Prostate gland (tissue), 2 donors: ENCODE measurements around the gene PHYHIPL. TPM values are rescaled to one million over a fixed set of nuclear protein-coding genes. Genes with fewer than 3 reads are reported as not detected.
A peak's percentile ranks its signal among the peaks of the same experiment; 100 is the strongest.

Experiments
- DNase-seq: peaks from one replicate; pipeline ENCODE4 v3.0.0-alpha.2; 2019; ENCODE audit warnings: low spot score
- H3K27ac ChIP-seq, 2 donors: fragments of 200-600 bp; sonication (generic); 2 replicates each; pipeline ENCODE4 v1.5.1; 2017 to 2019
- H3K27me3 ChIP-seq: fragments of 200-600 bp; sonication (generic); replicated peaks from 2 replicates; pipeline ENCODE4 v1.5.1; 2019; ENCODE audit not compliant: insufficient read depth
- H3K36me3 ChIP-seq, 2 donors: fragments of 200-600 bp; sonication (generic); 1 replicate in 1 of 2; 2 replicates in 1 of 2; pipeline versions ENCODE4 v1.5.1 to v1.8.1; 2017 to 2019
- H3K4me1 ChIP-seq: fragments of 200-600 bp; sonication (generic); replicated peaks from 2 replicates; pipeline ENCODE4 v1.5.1; 2019
- H3K4me3 ChIP-seq, 2 donors: fragments of 200-600 bp; sonication (generic); 2 replicates each; pipeline ENCODE4 v1.5.1; 2017 to 2019
- H3K9me3 ChIP-seq: fragments of 200-600 bp; sonication (generic); 2 replicates; pipeline ENCODE4 v1.5.1; 2017
- POLR2A ChIP-seq: fragments of 450-650 bp; IDR thresholded peaks from one replicate; pipeline ENCODE4 v1.6.1; 2016; ENCODE audit warnings: antibody characterized with exemption, mild to moderate bottlenecking
- POLR2AphosphoS5 ChIP-seq: sonication (generic); formaldehyde crosslinking; IDR thresholded peaks from one replicate; pipeline ENCODE4 v1.6.1; 2017; ENCODE audit warnings: antibody characterized with exemption
- WGBS: methylation state at CpG from one replicate; pipeline ENCODE4 v1.1.5; 2018; 5-methylcytosine and 5-hydroxymethylcytosine counted together
- intact Hi-C: fragments of 100-400 bp; cut with DNase I; formaldehyde crosslinking; loops from one replicate; pipeline ENCODE4 v1.14.2; 2022
- total RNA-seq, 2 donors: library from RNA; depleted of rRNA; stranded (reverse); fragments of >200 nt; gene quantifications; one replicate each; pipeline ENCODE4 v1.1.0, GENCODE V29; 2016
- TF ChIP-seq, protein P1 (sequence below), 4 experiments: fragments of 200-600 bp in 2 of 4; fragments of 450-650 bp in 2 of 4; sonication (generic) in 2 of 4; IDR thresholded peaks; 1 replicate in 3 of 4; 2 replicates in 1 of 4; pipeline ENCODE4 v1.5.1; 2016 to 2019; ENCODE audit warnings: antibody characterized with exemption in 4 of 4, mild to moderate bottlenecking in 2 of 4, moderate library complexity in 2 of 4

The PHYHIPL gene
- total RNA-seq, 2 donors from 2014 or later: 7.0 to 32.1 TPM

DNA sequence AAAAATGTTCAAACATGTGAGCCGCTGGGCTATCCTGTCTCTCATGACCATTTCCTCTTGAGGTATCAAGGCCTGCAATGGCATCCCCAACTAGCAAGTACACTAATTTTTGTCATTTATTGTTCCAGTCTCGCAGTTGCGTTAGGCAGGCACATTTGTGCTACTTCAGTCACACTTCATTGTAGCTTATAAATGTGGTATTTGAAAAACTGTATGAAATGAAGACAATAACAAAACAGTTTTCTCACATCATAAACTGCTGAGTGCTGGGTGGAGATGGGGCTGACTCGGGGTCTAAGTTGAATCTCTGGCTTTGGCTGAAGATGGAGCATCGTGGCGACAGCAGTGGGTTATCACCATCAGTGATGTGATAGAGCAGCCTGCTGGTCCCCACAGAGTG lies 93.2 kb downstream of the PHYHIPL start:
- no peak for DNase-seq
- Histone ChIP-seq H3K27ac (no peak overlapping the region), H3K27me3 (no peaks in the 10 kb centered on the region), H3K9me3 (no peaks in the 10 kb centered on the region), H3K4me1 (peaks cover 6% of the 10 kb centered on the region), H3K36me3 (peaks cover 0 to 4% of the 10 kb centered on the region in 2 donors), H3K4me3 (no peak overlapping the region)
- intact Hi-C loops: no loop called here
- TF ChIP-seq POLR2A (no peak), POLR2AphosphoS5 (no peak)
- TF ChIP-seq, protein P1, sequence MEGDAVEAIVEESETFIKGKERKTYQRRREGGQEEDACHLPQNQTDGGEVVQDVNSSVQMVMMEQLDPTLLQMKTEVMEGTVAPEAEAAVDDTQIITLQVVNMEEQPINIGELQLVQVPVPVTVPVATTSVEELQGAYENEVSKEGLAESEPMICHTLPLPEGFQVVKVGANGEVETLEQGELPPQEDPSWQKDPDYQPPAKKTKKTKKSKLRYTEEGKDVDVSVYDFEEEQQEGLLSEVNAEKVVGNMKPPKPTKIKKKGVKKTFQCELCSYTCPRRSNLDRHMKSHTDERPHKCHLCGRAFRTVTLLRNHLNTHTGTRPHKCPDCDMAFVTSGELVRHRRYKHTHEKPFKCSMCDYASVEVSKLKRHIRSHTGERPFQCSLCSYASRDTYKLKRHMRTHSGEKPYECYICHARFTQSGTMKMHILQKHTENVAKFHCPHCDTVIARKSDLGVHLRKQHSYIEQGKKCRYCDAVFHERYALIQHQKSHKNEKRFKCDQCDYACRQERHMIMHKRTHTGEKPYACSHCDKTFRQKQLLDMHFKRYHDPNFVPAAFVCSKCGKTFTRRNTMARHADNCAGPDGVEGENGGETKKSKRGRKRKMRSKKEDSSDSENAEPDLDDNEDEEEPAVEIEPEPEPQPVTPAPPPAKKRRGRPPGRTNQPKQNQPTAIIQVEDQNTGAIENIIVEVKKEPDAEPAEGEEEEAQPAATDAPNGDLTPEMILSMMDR (IDR thresholded peaks at IDR 0.05): no peak
- 87% methylated on average over 6 of the region's 6 CpGs for WGBS

DNA sequence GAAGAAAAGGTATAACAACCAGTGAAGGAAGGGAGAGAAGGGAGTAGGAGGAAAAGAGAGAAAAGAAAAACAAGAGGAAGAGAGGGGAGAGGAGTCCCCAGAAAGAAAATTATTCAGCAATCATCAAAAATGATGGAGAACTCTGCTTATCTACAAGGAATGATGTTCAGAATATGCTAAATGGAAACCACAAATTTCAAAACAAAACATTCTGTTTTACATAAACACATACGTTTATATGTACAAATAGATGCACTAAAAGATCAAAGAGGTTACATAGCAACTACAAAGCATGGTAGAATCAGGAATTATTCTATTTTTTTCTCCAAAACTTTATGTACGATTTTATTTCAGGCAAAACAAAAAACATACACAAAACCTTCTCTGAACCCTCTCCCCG lies 94.0 kb downstream of the PHYHIPL start:
- H3K4me3 ChIP-seq: no peak overlapping the region
- no peaks in the 10 kb centered on the region for H3K9me3 ChIP-seq
- 84% methylated on average over 3 of the region's 3 CpGs for WGBS
- H3K4me1 ChIP-seq: peaks cover 6% of the 10 kb centered on the region
- intact Hi-C loops: no loop called here
- no peak overlapping the region for H3K27ac ChIP-seq
- TF ChIP-seq, protein P1 (IDR thresholded peaks at IDR 0.05): no peak
- no peak for TF ChIP-seq POLR2AphosphoS5
- no peak for DNase-seq
- no peaks in the 10 kb centered on the region for H3K27me3 ChIP-seq
- peaks cover 0 to 4% of the 10 kb centered on the region in 2 donors for H3K36me3 ChIP-seq

DNA sequence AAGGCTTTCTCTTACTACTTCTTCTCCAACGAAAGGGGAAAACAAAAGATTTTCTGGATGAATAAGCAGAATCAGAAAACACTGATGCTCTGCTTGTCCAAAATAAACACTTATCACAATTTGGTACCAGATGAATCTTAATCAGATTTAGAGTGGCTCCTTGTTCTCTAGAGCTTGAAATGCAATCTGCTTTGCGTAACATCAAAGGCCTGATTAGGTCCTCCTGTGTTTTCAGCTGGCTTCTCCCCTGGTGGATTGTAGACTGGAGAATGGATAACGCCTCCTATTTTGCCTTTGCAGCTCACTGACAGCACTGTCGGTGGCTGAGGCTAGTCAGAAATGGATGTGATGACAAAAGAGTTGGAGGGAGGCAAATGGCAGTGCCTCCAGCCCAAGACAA lies 94.7 kb downstream of the PHYHIPL start:
- Histone ChIP-seq H3K36me3 (peaks cover 0 to 4% of the 10 kb centered on the region in 2 donors), H3K9me3 (no peaks in the 10 kb centered on the region), H3K27ac (no peak overlapping the region), H3K4me1 (peaks cover 6% of the 10 kb centered on the region), H3K27me3 (no peaks in the 10 kb centered on the region), H3K4me3 (no peak overlapping the region)
- no peak for DNase-seq
- TF ChIP-seq POLR2A: no peak
- TF ChIP-seq, protein P1 (IDR thresholded peaks at IDR 0.05): no peak
- TF ChIP-seq POLR2AphosphoS5: no peak
- intact Hi-C loops: no loop called here
- 49% methylated on average over 4 of the region's 4 CpGs for WGBS

DNA sequence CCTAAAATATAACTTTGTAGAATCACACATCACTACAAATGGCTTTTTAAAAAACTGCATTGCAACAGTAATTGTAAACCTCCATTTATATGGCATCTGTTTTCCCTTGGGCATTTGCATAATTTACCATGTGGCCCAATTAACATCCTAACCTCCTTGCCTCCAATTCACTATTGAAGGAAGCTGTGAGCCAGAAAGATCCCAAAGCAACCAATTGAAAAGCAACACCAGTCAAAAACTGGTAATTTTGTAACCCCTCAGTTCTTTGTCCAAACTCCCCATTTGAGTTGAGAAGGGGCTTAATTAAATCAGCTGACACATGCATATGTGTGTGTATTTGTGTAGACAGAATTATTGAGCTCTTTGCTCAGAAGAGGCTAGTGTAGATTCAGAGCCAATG lies 95.6 kb downstream of the PHYHIPL start:
- Histone ChIP-seq H3K27ac (peak overlapping the region in 1 of 2 donors; percentile 30), H3K9me3 (no peaks in the 10 kb centered on the region), H3K4me1 (peaks cover 6% of the 10 kb centered on the region), H3K27me3 (no peaks in the 10 kb centered on the region), H3K4me3 (no peak overlapping the region), H3K36me3 (peaks cover 0 to 4% of the 10 kb centered on the region in 2 donors)
- TF ChIP-seq POLR2AphosphoS5: no peak
- TF ChIP-seq, protein P1 (IDR thresholded peaks at IDR 0.05): no peak
- no peak for TF ChIP-seq POLR2A
- intact Hi-C loops: no loop called here
- no peak for DNase-seq

DNA sequence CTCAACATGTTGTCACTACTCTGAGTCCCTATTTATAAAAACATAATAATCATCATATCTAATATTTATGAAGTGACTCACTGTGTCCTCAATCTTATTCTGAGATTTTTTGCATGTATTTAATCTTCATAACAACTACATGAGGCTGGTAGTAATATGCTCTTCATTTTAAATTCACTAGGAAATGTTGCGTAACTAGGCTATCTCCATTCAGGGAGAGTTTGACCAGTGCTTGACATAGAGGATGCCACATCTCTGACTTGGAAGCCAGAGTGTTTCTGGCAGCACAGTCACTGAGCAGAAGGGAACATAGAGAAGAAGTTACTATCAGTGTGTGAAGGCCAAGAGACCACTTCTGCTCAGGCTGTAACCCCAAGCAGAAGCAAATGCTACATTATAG lies 97.0 kb downstream of the PHYHIPL start:
- Histone ChIP-seq H3K27me3 (no peaks in the 10 kb centered on the region), H3K4me1 (peaks cover 6% of the 10 kb centered on the region), H3K9me3 (no peaks in the 10 kb centered on the region), H3K27ac (peak overlapping the region in 1 of 2 donors; percentile 30), H3K36me3 (peaks cover 0 to 1% of the 10 kb centered on the region in 2 donors), H3K4me3 (no peak overlapping the region)
- intact Hi-C loops: no loop called here
- TF ChIP-seq POLR2AphosphoS5 (no peak), POLR2A (no peak)
- TF ChIP-seq, protein P1 (IDR thresholded peaks at IDR 0.05): no peak
- WGBS: 88% methylated on average over 1 of the region's 1 CpG
- no peak for DNase-seq
